ENCODE measurements around the gene GATM. TPM values are rescaled to one million over a fixed set of nuclear protein-coding genes. Genes with fewer than 3 reads are reported as not detected.
A peak's percentile ranks its signal among the peaks of the same experiment; 100 is the strongest.

GATM gene
- total and polyA plus RNA-seq, 10 of the 15 experiments (the other 5 are each of a cell fraction or from before 2014, with no cell fraction given): 11.7 to 83.1 (median 38.2) TPM

- peak overlapping the region; percentile 83 for H3K4me3 ChIP-seq
- BruUV-seq (replicated peaks): no TSS peak
- FAIRE-seq: no peak
- 1% methylated on average over 65 of the region's 79 CpGs for WGBS (ENCODE audit: insufficient coverage, insufficient replicate concordance, low lambda C conversion rate, missing lambda C conversion rate)
- intact Hi-C loops (cut with micrococcal nuclease; ENCODE audit: unreplicated experiment) (loop anchor here (1.0 to 10.0 kb wide), 2 partner anchors 52 to 202 kb away; no protein-coding TSS in a partner anchor), in situ Hi-C loops (cut with MboI) (no loop called here)
- H3K4me1 ChIP-seq (ENCODE audit: control insufficient read depth, insufficient read depth, low read length): peaks cover 6% of the 10 kb centered on the region; the same call in 1 of the 2 replicates
- H3K4me2 ChIP-seq (ENCODE audit: control insufficient read depth, insufficient read depth): peak overlapping the region; percentile 88
- H3K9ac ChIP-seq (ENCODE audit: control insufficient read depth, insufficient read depth, low read length): peak overlapping the region; percentile 92
- peak overlapping the region; percentile 89 for H3K27ac ChIP-seq (ENCODE audit: control insufficient read depth, insufficient read depth)
- peaks cover 2 to 4% of the 10 kb centered on the region in 2 experiments; a peak in 2 of 4 replicates for H3K36me3 ChIP-seq (ENCODE audit: control insufficient read depth in 2 of 2, insufficient read depth in 2 of 2, low read length in 1 of 2)
- H3K9me3 ChIP-seq (replicated peaks; ENCODE audit: control insufficient read depth, insufficient read depth, low read length): no peaks in the 10 kb centered on the region
- H3K79me2 ChIP-seq (ENCODE audit: control insufficient read depth, insufficient read depth, low read length): peaks cover 46% of the 10 kb centered on the region
- ChIA-PET CTCF (interaction anchor here (0.6 to 8.3 kb wide), 18 partner anchors 10 to 285 kb away, joined by 3 to 211 read pairs (median 4); no protein-coding TSS in a partner anchor), RAD21 (ENCODE audit: unreplicated experiment) (interaction anchor here (1.1 to 8.5 kb wide), 14 partner anchors 11 to 240 kb away, joined by 3 to 87 read pairs (median 6); partner anchors contain the start of genes BLOC1S6 and GATM), SMC1A (ENCODE audit: uncharacterized antibody, unreplicated experiment) (interaction anchor here (0.9 to 8.7 kb wide), 18 partner anchors 7 to 239 kb away, joined by 3 to 111 read pairs (median 5); partner anchors contain the start of gene GATM), POLR2A (interaction anchor here (1.1 to 3.7 kb wide), 12 partner anchors 10 to 239 kb away, joined by 3 to 25 read pairs (median 8); no protein-coding TSS in a partner anchor)
- no peaks in the 10 kb centered on the region for H3K27me3 ChIP-seq (replicated peaks in 1 of 2; ENCODE audit: control insufficient read depth in 2 of 2, insufficient read depth in 2 of 2, low read length in 1 of 2)
- peak overlapping the region; percentile 88 for H2AFZ ChIP-seq (ENCODE audit: control insufficient read depth, low read depth, low read length)
- no peaks in the 10 kb centered on the region for H4K20me1 ChIP-seq (ENCODE audit: control insufficient read depth, insufficient read depth)
- ATAC-seq: peak; percentile 59
- no peak for DNase-seq (ENCODE audit: low read depth, low spot score)
- TF ChIP-seq LARP7 (IDR thresholded peaks at IDR 0.05) (peak; percentile 45; the same call in 1 of the 2 replicates), RELB (IDR thresholded peaks at IDR 0.05; ENCODE audit: low read depth) (0 out of 2 replicates have a peak, but pooled peaks have one; percentile 29), RUNX3 (IDR thresholded peaks at IDR 0.05; ENCODE audit: low read length) (peak; percentile 15; the same call in 1 of the 2 replicates), REST (IDR thresholded peaks at IDR 0.05; ENCODE audit: low read depth, low read length) (peak; percentile 7; the same call in 1 of the 2 replicates), YY1 (IDR thresholded peaks at IDR 0.05; ENCODE audit: low read depth, low read length) (peak; percentile 62; the same call in 1 of the 2 replicates), E2F8 (IDR thresholded peaks at IDR 0.05; ENCODE audit: low read depth, partially characterized antibody) (no peak), MYC (IDR thresholded peaks at IDR 0.05; ENCODE audit: insufficient read depth, insufficient read length, insufficient replicate concordance, low read length, severe bottlenecking) (no peak), NR2C1 (IDR thresholded peaks at IDR 0.05) (no peak), IKZF2 (IDR thresholded peaks at IDR 0.05) (no peak), SREBF2 (IDR thresholded peaks at IDR 0.05; ENCODE audit: low read length) (no peak), RAD51 (IDR thresholded peaks at IDR 0.05) (no peak), RCOR1 (conservative IDR thresholded peaks at IDR 0.05; ENCODE audit: low read depth, low read length) (no peak)
Observed at GRCh38 chr15:45402955-45403877, 24.9 kb upstream of the GATM start.

All from GM12878 (cell line).